Amniotic stem cell (primary cell): ENCODE measurements around the gene CLEC14A.

Source experiments
- DNase-seq: peaks from one replicate; lab custom pipeline; 2025; lab: John Stamatoyannopoulos, UW

CLEC14A gene

DNA sequence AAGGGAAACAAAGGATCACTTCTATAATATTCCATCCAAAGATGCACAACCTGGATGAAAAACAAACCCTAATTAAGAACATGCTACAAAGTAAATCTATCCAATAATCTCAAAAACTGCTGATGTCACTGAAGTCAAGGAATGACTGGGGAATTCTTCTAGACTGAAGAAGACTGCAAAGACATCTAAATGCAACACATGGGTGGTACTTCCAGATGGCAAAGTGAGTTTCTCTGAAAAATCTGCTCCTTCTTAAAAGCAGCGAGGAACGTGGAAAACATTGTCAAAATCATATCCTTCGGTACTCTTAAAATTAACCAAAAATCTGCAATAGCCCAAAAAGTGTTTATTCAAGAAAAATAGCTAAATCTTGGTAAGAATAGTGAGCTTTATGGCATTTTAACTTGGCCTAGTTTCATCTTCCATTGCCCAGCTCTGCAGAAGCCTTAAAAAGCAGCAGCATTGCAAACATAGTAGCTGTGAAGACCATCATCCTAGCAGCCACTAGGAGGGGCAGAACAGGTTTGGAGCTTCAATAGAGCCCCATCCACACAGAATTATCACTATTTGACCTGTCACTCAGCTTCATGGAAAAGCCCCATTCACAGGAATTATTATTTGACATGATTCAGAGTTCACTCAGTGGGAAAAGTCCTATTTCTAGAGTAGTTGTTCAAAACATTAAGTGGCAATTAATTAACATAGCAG is 7.4 kb downstream of the CLEC14A start:
- no peak for DNase-seq

DNA sequence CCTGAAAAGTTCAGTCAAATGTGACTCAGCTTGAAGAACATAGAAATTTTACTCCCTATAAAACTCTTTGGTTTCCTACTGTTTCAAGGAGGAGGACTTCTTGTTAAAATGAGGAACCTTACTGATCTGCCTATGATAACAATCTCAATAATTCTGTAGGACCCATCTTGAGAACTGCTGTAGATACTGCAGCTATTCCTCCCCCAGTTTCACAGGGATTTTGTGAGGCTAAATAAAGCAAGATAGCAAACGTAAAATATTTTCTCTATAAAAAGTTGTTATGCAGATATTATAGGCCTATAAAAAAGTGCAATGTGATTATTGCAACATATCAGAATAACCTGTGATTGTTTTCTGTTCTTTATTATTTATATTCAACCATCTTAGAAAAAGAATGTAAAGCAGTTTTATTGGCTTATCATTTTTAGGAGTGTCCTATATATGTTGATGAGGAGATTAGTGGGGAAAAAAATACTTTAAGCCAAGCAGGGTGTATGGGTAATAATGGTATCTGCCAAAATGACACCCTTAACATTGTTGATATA is 12.1 kb downstream of the CLEC14A start:
- DNase-seq, result no peak

DNA sequence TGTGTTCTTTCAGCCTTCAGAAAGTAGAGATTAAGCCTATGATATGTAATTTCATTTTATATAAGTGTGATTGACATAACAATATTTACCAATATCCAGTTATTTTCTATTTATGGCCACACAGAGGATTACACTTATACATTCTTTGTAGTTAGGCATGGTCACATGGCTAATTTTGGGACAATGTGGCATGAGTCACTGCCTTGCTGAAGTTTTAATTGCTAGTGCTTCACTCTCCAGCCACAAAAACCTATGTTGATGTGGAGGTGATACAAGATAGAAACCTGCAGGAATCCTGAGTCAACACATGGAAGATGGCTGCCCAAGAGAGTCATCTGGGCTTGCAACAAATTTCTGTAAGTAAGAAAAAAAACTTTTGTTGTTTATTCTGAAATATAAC is 17.0 kb downstream of the CLEC14A start:
- DNase-seq, result no peak

DNA sequence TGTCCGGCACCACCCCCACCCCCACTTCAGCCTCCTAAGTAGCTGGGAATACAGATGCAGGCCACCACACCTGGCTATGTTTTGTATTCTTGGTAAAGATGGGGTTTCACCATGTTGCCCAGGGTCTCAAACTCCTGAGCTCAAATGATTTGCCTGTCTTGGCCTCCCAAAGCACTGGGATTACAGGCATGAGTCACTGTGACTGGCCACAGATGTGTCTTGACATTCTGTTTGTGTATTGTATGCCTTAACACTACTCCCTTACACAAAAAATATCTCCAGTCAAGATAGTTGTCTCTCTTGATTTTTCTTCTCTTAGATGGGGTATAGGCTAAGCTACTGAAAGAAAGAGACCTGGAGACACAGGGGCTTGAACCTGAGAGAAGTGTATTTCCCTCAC is 17.6 kb downstream of the CLEC14A start:
- DNase-seq, result no peak

DNA sequence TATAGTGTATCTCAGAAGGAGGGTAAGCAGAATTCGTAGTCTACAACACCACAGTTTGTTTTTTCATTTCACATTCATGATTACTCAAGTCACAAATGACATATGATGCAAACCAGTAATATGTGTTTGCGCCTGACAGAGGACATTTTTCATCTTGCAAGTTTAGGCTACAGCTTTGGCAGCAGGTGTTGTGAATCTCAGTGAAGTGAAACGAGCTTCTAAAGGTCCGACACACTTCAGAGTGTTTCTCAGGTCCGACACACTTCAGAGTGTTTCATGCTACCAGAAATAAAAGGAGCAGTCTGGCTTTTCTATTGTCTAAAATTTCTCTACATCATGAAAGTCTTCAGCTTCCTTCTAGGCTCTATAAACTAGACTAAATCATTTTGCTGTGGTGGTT is 22.7 kb downstream of the CLEC14A start:
- no peak for DNase-seq

DNA sequence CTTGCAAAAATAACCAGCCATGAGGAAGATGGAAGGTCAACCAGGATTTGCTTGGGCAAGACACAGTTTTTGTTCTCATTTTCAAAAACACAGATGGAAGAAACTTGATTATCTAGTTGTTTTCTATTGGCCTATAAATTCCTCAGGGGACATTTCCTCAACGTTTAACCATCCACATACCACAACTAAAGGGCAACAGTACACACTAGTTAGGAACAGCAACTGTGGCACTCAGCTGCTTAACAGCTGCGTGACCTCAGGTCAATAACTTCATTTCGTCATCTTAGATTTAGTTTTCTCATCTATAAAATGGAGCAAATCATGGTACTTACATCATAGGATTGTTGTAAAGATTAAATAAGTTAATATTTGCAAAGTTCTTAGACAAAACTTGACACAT is 29.5 kb downstream of the CLEC14A start:
- no peak for DNase-seq

DNA sequence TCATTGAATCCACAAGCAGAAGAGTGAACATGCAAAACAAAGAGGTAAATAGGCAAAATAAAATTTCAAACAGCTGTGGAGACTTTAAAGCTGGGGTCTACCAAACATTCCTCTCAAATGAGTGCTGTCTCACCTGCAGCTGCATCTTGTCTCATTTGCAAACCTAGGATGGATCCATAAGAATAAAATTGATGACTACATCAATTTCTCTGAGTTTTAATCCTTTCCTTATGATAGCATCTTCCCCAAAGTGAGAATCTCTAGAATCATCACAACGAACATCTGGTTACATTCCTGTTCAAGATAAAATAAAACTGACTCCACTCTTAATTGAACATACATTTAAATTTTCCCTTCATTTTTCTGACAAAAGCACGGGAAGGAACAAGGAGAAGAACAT is 29.9 kb downstream of the CLEC14A start:
- no peak for DNase-seq

DNA sequence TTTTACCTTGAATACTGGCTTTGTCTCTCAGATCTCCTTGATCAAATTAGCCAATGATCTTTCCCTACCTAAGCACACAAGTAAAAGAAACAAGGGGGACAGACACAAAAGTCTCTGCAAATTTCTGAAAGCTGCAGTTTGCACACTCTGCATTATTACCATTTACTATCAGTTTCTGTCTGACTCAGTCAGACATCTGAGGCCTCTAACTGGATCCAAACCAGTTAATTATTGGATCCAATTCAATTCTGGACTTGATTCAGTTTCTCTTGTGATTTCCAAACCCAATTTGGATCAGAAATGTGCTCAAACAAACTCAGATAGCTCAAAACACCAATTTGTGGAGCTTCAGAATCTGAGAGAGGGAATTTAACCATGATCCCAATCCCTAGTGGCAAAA is 31.6 kb downstream of the CLEC14A start:
- DNase-seq, result no peak

DNA sequence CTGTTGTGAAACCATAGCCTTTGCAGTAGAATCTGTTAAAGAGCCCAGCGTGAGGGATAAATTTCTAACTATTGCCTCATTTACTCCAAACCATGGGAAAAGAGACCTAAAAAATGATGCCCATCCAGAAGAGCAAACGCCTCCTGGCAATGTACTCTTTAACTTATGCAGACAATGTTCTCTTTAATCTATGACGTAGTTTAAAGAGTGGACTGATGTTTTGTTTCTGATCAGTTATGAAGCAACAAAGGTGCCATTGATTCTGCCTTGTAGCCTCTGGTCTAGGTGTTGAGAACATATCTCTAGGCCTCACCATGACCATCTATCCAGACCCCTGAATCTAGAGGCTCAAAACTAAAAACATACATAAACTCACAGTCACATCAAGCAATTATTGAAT is 34.8 kb downstream of the CLEC14A start:
- no peak for DNase-seq

DNA sequence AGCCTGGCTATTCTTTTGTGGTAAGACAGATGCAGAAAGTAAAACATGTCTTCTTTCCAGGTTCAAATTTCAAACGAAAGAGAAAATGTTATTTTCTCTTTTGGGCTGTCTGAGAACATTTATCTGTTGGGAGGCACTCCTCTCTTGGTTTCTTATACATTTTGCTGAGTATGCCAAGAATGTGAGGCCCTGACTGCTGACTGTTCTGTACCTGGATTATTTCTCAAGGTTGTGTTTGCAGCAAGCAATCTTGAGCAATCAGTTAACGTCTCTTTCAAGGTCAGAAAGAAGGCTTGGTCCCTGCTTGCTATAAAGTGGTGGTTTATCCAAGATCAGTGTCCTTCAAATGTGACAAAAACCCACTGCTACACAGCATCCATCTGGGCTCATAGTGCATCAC is 38.3 kb downstream of the CLEC14A start:
- DNase-seq, result no peak

DNA sequence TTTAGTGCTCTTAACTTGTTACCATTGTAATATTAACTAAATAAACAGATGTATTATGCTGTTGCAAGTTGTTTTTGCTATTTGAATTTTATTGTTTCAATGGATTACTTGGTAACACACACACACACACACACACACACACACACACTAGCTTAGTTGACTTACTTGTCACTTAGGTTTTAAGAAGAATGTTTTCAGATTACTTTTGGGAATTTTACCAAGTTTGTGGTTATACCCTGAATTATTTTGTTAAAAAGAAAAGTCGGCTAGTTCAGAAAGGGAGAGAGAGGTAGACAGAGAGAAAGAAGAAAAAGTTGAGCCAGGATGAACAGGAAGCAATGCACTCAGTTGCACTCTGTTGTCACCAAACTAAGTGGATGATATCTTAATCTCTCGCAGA is 42.9 kb downstream of the CLEC14A start:
- no peak for DNase-seq

DNA sequence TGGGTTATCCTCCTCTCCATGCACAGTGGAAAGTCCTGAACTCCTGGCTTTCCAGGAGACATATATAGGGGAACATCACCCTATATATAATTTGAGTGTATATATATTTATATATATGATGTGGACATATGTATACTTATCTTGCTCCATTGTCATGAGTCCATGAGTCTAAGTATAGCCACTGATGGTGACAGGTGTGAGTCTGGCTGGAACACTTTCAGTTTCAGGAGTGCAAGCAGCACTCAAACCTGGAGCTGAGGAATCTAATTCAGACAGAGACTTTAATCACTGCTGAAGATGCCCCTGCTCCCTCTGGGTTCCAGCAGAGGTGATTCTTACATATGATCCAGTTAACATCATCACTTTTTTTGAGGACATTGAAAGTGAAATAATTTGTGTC is 43.8 kb downstream of the CLEC14A start:
- no peak for DNase-seq

DNA sequence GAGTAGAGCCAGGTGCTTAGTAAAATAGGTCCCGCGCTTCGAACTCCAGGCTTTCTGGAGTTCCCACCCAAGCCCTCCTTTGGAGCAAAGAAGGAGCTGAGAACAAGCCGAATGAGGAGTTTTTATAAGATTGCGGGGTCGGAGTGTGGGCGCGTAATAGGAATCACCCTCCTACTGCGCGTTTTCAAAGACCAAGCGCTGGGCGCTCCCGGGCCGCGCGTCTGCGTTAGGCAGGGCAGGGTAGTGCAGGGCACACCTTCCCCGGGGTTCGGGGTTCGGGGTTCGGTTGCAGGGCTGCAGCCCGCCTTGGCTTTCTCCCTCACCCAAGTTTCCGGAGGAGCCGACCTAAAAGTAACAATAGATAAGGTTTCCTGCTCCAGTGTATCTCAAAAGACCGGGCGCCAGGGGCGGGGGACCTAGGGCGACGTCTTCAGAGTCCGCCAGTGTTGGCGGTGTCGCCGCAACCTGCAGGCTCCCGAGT is 44.6 kb downstream of the CLEC14A start:
- DNase-seq, result no peak

DNA sequence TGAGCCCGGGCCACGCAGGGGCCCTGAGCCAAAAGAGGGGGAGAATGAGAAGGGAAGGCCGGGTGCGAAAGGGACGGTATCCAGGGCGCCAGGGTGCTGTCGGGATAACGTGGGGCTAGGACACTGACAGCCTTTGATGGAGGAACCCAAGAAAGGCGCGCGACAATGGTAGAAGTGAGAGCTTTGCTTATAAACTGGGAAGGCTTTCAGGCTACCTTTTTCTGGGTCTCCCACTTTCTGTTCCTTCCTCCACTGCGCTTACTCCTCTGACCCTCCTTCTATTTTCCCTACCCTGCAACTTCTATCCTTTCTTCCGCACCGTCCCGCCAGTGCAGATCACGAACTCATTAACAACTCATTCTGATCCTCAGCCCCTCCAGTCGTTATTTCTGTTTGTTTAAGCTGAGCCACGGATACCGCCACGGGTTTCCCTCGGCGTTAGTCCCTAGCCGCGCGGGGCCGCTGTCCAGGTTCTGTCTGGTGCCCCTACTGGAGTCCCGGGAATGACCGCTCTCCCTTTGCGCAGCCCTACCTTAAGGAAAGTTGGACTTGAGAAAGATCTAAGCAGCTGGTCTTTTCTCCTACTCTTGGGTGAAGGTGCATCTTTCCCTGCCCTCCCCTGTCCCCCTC is 45.2 kb downstream of the CLEC14A start:
- DNase-seq, result no peak

DNA sequence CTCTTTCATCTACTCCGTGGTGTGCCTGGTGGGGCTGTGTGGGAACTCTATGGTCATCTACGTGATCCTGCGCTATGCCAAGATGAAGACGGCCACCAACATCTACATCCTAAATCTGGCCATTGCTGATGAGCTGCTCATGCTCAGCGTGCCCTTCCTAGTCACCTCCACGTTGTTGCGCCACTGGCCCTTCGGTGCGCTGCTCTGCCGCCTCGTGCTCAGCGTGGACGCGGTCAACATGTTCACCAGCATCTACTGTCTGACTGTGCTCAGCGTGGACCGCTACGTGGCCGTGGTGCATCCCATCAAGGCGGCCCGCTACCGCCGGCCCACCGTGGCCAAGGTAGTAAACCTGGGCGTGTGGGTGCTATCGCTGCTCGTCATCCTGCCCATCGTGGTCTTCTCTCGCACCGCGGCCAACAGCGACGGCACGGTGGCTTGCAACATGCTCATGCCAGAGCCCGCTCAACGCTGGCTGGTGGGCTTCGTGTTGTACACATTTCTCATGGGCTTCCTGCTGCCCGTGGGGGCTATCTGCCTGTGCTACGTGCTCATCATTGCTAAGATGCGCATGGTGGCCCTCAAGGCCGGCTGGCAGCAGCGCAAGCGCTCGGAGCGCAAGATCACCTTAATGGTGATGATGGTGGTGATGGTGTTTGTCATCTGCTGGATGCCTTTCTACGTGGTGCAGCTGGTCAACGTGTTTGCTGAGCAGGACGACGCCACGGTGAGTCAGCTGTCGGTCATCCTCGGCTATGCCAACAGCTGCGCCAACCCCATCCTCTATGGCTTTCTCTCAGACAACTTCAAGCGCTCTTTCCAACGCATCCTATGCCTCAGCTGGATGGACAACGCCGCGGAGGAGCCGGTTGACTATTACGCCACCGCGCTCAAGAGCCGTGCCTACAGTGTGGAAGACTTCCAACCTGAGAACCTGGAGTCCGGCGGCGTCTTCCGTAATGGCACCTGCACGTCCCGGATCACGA is 46.0 kb downstream of the CLEC14A start:
- DNase-seq, result no peak

DNA sequence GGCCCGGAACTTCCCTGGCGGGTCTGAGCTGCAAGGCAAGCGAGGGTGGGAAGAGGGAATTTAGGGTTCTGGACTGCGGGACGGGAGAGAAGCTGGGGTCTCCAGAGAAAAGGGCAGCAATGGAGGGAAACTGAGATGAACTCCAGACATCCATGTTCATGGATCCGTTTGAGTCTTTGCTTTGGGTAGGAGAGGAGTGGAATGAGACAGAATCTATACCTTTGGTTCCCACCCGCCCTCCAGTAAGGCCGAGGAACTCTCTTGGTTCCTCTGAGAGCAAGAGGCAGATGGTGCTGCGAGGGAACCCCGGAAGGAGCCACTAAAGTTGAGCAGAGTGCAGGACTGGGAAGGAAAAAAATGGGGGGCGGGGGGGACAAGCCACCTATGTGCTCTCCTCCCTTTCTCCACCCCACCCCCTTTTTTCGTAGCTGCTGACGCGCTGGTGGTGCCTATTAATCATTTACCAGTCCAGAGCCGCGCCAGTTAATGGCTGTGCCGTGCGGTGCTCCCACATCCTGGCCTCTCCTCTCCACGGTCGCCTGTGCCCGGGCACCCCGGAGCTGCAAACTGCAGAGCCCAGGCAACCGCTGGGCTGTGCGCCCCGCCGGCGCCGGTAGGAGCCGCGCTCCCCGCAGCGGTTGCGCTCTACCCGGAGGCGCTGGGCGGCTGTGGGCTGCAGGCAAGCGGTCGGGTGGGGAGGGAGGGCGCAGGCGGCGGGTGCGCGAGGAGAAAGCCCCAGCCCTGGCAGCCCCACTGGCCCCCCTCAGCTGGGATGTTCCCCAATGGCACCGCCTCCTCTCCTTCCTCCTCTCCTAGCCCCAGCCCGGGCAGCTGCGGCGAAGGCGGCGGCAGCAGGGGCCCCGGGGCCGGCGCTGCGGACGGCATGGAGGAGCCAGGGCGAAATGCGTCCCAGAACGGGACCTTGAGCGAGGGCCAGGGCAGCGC is 47.0 kb downstream of the CLEC14A start:
- DNase-seq, result no peak

DNA sequence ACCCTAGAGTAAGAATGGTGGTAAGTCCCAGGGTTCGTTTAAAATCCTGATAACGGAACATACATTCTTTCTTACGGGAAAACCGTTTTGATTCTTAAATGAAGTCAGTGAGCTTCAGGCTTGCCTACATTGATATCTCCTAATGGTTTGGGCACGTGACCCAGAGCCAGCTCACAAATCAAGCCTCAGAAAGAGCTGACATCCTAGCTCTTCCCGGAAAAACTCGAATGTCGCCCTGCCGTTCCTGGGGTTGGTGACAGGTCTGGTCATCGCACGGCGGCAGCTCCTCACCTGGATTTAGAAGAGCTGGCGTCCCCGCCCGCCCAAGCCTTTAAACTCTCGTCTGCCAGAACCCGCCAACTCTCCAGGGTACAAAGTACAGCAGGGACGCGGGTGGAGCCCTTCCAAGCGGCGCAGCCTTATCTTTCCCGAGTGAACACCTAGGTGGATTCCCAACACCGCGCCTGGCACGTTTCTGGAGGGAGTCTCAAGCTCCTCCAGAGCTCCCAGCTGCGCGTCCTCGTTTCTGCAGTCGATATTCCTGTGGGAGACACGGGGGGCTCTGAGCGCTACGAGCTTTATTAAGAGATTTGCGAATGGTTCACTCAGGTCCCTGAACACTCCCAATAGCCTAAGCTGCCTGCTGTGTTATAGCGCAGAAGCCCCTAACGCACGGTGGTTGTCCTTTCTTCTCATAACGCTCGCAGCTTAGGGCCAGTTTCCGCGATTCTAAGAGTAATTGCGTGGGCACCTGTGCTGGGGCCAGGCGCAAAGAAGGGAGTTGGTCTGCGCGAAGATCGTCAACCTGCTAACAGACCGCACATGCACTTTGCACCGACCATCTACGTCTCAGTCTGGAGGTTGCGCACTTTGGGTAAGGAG is 47.9 kb downstream of the CLEC14A start, which contains the start of gene SSTR1:
Gene SSTR1 (plus strand): TSS at position 169 of the 882 bp plus-strand sequence. CDS start 1,486 bp downstream, outside the sequence.
- no peak for DNase-seq

DNA sequence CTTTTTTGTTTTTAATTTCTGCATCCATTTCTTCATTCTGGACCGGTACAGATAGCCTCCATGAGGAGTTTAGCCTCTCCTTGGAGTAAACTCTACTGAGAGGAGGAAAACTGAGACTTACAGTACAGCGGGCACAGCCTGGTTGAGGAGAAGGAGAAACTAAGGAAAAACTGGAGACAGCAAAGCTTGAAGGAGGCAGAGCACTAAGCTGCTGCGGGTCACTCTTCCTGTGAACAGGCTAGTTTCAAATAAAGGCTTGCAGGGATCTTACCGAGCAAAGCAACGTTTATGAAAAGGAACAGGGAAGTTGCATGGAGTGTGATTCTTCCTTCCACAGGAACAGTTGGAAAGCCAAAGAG is 48.5 kb downstream of the CLEC14A start:
- no peak for DNase-seq

DNA sequence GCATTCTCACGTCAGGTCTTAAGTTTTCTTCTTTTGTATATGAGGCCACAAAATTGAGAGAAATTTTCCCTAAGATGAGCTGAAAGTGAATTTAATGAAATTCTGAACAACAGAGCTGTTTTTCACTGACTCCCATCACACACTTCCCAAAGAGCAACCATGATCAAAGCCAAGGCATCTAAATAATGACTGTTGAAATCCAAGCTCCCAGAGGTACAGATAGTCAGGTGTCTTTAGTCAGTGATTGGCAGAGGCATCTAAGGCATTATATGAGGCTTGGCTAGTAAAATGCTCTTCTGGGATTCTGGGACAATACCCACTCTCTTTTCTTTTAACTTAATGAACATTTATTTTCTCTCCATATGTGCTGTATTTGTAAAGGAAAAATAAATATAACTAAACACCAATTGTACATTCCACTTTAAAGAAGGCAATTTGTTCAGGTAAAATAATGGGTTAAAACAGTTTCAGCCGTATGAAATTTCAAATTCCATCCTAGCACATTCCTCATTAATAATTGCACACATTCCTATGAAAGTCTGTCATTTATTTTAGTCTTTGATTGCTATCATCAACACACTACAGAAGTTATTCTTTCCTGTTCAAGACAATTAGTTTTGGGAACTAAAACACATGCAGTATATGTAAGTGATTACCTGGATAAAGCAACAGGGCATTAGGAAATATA is 49.1 kb downstream of the CLEC14A start:
- DNase-seq, result no peak
